Measurements from ENCODE around the gene STIM1. TPM values are rescaled to one million over a fixed set of nuclear protein-coding genes. Genes with fewer than 3 reads are reported as not detected.

Gene STIM1
- total RNA-seq, 1 experiment from 2014 or later, result 18.0 TPM

DNA sequence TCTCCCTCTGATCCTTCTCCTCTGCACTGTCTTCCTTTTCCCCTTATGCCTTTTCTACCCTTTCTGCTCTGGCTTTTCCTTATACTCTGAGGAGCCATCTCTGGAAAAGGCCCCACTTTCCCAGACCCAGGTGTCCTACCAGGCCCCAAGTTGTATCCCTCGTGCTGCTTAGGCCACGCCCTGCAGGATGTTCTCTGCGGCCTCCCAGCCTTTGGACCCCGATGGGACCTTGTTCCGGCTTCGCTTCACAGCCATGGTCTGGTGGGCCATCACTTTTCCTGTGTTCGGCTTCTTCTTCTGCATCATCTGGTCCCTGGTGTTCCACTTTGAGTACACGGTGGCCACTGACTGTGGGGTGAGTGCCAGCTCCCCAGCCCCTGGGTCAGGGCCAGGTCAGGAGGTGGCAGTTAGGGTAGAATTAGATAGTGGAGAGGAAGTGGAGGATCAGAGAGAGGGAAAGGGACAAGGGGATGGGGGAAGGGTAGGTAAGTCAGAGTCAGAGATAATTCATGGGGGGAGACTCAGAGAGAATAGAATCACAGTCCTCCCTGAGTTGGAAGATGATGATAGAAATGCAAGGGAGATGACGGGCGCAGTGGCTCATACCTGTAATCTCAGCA, 38.2 kb upstream of the STIM1 start (continued):
- TF ChIP-seq, protein P1, sequence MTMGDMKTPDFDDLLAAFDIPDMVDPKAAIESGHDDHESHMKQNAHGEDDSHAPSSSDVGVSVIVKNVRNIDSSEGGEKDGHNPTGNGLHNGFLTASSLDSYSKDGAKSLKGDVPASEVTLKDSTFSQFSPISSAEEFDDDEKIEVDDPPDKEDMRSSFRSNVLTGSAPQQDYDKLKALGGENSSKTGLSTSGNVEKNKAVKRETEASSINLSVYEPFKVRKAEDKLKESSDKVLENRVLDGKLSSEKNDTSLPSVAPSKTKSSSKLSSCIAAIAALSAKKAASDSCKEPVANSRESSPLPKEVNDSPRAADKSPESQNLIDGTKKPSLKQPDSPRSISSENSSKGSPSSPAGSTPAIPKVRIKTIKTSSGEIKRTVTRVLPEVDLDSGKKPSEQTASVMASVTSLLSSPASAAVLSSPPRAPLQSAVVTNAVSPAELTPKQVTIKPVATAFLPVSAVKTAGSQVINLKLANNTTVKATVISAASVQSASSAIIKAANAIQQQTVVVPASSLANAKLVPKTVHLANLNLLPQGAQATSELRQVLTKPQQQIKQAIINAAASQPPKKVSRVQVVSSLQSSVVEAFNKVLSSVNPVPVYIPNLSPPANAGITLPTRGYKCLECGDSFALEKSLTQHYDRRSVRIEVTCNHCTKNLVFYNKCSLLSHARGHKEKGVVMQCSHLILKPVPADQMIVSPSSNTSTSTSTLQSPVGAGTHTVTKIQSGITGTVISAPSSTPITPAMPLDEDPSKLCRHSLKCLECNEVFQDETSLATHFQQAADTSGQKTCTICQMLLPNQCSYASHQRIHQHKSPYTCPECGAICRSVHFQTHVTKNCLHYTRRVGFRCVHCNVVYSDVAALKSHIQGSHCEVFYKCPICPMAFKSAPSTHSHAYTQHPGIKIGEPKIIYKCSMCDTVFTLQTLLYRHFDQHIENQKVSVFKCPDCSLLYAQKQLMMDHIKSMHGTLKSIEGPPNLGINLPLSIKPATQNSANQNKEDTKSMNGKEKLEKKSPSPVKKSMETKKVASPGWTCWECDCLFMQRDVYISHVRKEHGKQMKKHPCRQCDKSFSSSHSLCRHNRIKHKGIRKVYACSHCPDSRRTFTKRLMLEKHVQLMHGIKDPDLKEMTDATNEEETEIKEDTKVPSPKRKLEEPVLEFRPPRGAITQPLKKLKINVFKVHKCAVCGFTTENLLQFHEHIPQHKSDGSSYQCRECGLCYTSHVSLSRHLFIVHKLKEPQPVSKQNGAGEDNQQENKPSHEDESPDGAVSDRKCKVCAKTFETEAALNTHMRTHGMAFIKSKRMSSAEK (CRISPR knock-in tag; IDR thresholded peaks at IDR 0.05; ENCODE audit: borderline replicate concordance), result no peak

DNA sequence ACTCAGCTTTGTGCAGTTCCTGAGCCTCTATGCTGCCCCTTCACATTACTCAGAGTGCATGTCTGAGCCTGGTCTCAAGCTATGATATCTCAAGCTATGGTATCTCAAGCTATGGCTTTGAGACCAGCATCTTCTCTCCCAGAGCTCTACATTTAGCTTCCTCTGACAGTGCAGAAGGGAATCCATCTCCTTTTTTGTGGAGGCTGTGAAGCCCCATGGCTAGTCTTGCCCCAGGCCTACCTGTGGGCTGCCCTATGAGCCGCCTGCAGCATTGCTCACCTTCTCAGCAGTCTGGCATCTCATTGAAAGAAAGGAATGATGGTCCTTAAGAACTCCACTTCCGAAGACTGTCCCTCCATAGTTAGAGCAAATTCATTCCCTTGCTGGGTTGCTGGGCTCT, 34.5 kb upstream of the STIM1 start:
- POLR2A ChIA-PET, result interaction anchor here (1.1 kb wide), 1 partner anchor 20 kb away, joined by 3 read pairs; the partner anchor contains the start of gene RHOG
- no peaks in the 10 kb centered on the region for H3K27me3 Mint-ChIP-seq (ENCODE audit: low read depth)
- peaks cover 26% of the 10 kb centered on the region for H3K4me1 Mint-ChIP-seq
- H3K4me3 Mint-ChIP-seq, result no peak overlapping the region
- H3K9me3 Mint-ChIP-seq, result no peaks in the 10 kb centered on the region
- H3K36me3 Mint-ChIP-seq, result peaks cover 9% of the 10 kb centered on the region; the same call in 1 of the 2 replicates
- ATAC-seq (no peak), DNase-seq (ENCODE audit: low spot score) (no peak)
- TF ChIP-seq, protein P2, sequence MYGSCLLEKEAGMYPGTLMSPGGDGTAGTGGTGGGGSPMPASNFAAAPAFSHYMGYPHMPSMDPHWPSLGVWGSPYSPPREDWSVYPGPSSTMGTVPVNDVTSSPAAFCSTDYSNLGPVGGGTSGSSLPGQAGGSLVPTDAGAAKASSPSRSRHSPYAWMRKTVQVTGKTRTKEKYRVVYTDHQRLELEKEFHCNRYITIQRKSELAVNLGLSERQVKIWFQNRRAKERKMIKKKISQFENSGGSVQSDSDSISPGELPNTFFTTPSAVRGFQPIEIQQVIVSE (CRISPR knock-in tag; IDR thresholded peaks at IDR 0.05; ENCODE audit: borderline replicate concordance), result no peak
- TF ChIP-seq SOX15 (CRISPR knock-in tag; IDR thresholded peaks at IDR 0.05) (no peak), TEAD1 (CRISPR knock-in tag; IDR thresholded peaks at IDR 0.05) (no peak)
- TF ChIP-seq, protein P3, sequence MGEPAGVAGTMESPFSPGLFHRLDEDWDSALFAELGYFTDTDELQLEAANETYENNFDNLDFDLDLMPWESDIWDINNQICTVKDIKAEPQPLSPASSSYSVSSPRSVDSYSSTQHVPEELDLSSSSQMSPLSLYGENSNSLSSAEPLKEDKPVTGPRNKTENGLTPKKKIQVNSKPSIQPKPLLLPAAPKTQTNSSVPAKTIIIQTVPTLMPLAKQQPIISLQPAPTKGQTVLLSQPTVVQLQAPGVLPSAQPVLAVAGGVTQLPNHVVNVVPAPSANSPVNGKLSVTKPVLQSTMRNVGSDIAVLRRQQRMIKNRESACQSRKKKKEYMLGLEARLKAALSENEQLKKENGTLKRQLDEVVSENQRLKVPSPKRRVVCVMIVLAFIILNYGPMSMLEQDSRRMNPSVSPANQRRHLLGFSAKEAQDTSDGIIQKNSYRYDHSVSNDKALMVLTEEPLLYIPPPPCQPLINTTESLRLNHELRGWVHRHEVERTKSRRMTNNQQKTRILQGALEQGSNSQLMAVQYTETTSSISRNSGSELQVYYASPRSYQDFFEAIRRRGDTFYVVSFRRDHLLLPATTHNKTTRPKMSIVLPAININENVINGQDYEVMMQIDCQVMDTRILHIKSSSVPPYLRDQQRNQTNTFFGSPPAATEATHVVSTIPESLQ (CRISPR knock-in tag; IDR thresholded peaks at IDR 0.05), result no peak
- TF ChIP-seq, protein P4, sequence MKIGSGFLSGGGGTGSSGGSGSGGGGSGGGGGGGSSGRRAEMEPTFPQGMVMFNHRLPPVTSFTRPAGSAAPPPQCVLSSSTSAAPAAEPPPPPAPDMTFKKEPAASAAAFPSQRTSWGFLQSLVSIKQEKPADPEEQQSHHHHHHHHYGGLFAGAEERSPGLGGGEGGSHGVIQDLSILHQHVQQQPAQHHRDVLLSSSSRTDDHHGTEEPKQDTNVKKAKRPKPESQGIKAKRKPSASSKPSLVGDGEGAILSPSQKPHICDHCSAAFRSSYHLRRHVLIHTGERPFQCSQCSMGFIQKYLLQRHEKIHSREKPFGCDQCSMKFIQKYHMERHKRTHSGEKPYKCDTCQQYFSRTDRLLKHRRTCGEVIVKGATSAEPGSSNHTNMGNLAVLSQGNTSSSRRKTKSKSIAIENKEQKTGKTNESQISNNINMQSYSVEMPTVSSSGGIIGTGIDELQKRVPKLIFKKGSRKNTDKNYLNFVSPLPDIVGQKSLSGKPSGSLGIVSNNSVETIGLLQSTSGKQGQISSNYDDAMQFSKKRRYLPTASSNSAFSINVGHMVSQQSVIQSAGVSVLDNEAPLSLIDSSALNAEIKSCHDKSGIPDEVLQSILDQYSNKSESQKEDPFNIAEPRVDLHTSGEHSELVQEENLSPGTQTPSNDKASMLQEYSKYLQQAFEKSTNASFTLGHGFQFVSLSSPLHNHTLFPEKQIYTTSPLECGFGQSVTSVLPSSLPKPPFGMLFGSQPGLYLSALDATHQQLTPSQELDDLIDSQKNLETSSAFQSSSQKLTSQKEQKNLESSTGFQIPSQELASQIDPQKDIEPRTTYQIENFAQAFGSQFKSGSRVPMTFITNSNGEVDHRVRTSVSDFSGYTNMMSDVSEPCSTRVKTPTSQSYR (CRISPR knock-in tag; IDR thresholded peaks at IDR 0.05), result no peak
- no peak overlapping the region for H3K27ac Mint-ChIP-seq
- CTCF ChIA-PET, result interaction anchor here (0.9 to 1.9 kb wide), 4 partner anchors 13 to 252 kb away, joined by 3 to 6 read pairs (median 4); partner anchors contain the start of gene STIM1

DNA sequence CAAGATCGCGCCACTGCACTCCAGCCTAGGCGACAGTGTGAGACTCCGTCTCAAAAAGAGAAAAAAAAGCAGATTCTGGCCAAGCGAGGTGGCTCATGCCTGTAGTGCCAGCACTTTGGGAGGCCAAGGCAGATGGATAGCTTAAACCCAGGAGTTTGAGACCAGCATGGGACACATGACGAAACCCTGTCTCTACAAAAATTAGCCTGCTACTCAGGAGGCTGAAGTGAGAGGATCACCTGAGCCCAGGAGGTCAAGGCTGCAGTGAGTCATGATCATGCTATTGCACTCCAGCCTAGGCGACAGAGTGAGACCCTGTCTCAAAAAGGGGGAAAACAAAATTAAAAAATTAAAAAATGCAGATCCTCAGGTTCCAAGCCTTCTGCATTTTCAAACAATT, 33.2 kb upstream of the STIM1 start:
- POLR2A ChIA-PET, result no interaction called here
- Mint-ChIP-seq H3K4me1 (peaks cover 33% of the 10 kb centered on the region), H3K27ac (no peak overlapping the region), H3K9me3 (no peaks in the 10 kb centered on the region), H3K4me3 (no peak overlapping the region), H3K27me3 (ENCODE audit: low read depth) (no peaks in the 10 kb centered on the region), H3K36me3 (peaks cover 16% of the 10 kb centered on the region)
- ATAC-seq (no peak), DNase-seq (ENCODE audit: low spot score) (no peak)
- TF ChIP-seq, protein P4 (CRISPR knock-in tag; IDR thresholded peaks at IDR 0.05), result no peak
- TF ChIP-seq ZNF671 (CRISPR knock-in tag; IDR thresholded peaks at IDR 0.05), result no peak
- no peak for TF ChIP-seq RELA (CRISPR knock-in tag; IDR thresholded peaks at IDR 0.05; ENCODE audit: borderline replicate concordance)
- TF ChIP-seq, protein P5, sequence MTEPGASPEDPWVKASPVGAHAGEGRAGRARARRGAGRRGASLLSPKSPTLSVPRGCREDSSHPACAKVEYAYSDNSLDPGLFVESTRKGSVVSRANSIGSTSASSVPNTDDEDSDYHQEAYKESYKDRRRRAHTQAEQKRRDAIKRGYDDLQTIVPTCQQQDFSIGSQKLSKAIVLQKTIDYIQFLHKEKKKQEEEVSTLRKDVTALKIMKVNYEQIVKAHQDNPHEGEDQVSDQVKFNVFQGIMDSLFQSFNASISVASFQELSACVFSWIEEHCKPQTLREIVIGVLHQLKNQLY (CRISPR knock-in tag; IDR thresholded peaks at IDR 0.05), result no peak
- TF ChIP-seq, protein P6, sequence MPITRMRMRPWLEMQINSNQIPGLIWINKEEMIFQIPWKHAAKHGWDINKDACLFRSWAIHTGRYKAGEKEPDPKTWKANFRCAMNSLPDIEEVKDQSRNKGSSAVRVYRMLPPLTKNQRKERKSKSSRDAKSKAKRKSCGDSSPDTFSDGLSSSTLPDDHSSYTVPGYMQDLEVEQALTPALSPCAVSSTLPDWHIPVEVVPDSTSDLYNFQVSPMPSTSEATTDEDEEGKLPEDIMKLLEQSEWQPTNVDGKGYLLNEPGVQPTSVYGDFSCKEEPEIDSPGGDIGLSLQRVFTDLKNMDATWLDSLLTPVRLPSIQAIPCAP (CRISPR knock-in tag; IDR thresholded peaks at IDR 0.05), result no peak
- TF ChIP-seq SP1 (CRISPR knock-in tag; conservative IDR thresholded peaks at IDR 0.05), result no peak
- no peak for TF ChIP-seq FOXP1 (CRISPR knock-in tag; IDR thresholded peaks at IDR 0.05; ENCODE audit: borderline replicate concordance)
- CTCF ChIA-PET, result interaction anchor here (1.0 to 1.3 kb wide), 2 partner anchors 13 to 251 kb away, joined by 3 to 4 read pairs; no protein-coding TSS in a partner anchor

All from WTC11 (cell line).